Left forelimb (tissue), 1 donor: ENCODE measurements around the gene HOXB6.

Experiments
- DNase-seq: peaks from one replicate; pipeline ENCODE4 v3.0.0-alpha.2; 2018; ENCODE audit warnings: low spot score

HOXB6 gene

GRCh38 chr17:48578616-48579470 is 25.9 kb downstream of the HOXB6 start:
- no peak for DNase-seq

GRCh38 chr17:48577946-48578615 is 26.7 kb downstream of the HOXB6 start, which contains the start of gene HOXB4:
HOXB4 (minus strand) TSS chr17:48578350; CDS start chr17:48578319, 31 bp downstream.
- no peak for DNase-seq

- DNase-seq, result no peak
Measured at GRCh38 chr17:48577330-48577945, 27.3 kb downstream of the HOXB6 start.

- no peak for DNase-seq
Measured at GRCh38 chr17:48576479-48577309, 28.1 kb downstream of the HOXB6 start.

- no peak for DNase-seq
Measured at GRCh38 chr17:48575673-48576478, 28.9 kb downstream of the HOXB6 start.

GRCh38 chr17:48575066-48575582 is 29.7 kb downstream of the HOXB6 start:
- DNase-seq, result no peak

- DNase-seq, result no peak
Measured at GRCh38 chr17:48574505-48575065, 30.2 kb downstream of the HOXB6 start.

GRCh38 chr17:48571826-48572417 is 32.9 kb downstream of the HOXB6 start:
- no peak for DNase-seq

- no peak for DNase-seq
Measured at GRCh38 chr17:48571024-48571818, 33.6 kb downstream of the HOXB6 start.

GRCh38 chr17:48570325-48571023 is 34.3 kb downstream of the HOXB6 start:
- no peak for DNase-seq

- DNase-seq, result no peak
Measured at GRCh38 chr17:48569674-48570324, 35.0 kb downstream of the HOXB6 start.

- DNase-seq, result no peak
Measured at GRCh38 chr17:48569240-48569582, 35.6 kb downstream of the HOXB6 start.

- no peak for DNase-seq
Measured at GRCh38 chr17:48568499-48569239, 36.1 kb downstream of the HOXB6 start.

GRCh38 chr17:48567646-48568354 is 37.0 kb downstream of the HOXB6 start:
- DNase-seq, result no peak

- no peak for DNase-seq
Measured at GRCh38 chr17:48567209-48567608, 37.6 kb downstream of the HOXB6 start.

GRCh38 chr17:48566717-48567116 is 38.1 kb downstream of the HOXB6 start:
- DNase-seq, result no peak
